UCSD-AML1 (cell line): ENCODE data around the gene CCR5AS.

ENCODE experiments used
- DNase-seq: peaks from one replicate; lab custom pipeline; 2025; ENCODE audit not compliant: unreplicated experiment; lab: John Stamatoyannopoulos, UW

The CCR5AS gene

GRCh38 chr3:46380471-46381221, 26.2 kb downstream of the CCR5AS start:
- no peak for DNase-seq

GRCh38 chr3:46378426-46378942, 28.4 kb downstream of the CCR5AS start:
- peak; percentile 78 for DNase-seq

GRCh38 chr3:46375814-46376213, 31.1 kb downstream of the CCR5AS start:
- no peak for DNase-seq

GRCh38 chr3:46375218-46375617, 31.6 kb downstream of the CCR5AS start:
- DNase-seq = no peak

GRCh38 chr3:46374755-46375154, 32.1 kb downstream of the CCR5AS start:
- DNase-seq = no peak

GRCh38 chr3:46372492-46373359, 34.1 kb downstream of the CCR5AS start:
- no peak for DNase-seq

- DNase-seq = no peak
These were observed 35.1 kb downstream of the CCR5AS start for GRCh38 chr3:46371519-46372340.

GRCh38 chr3:46370839-46371518, 35.9 kb downstream of the CCR5AS start, which contains the start of gene CCR5:
CCR5 (plus strand) TSS chr3:46370946; CDS start chr3:46372903, 1,957 bp downstream.
- no peak for DNase-seq

- DNase-seq = no peak
These were observed 37.2 kb downstream of the CCR5AS start for GRCh38 chr3:46369675-46370132.

- DNase-seq = no peak
These were observed 37.7 kb downstream of the CCR5AS start for GRCh38 chr3:46369151-46369550.

- DNase-seq = peak; percentile 82
These were observed 38.3 kb downstream of the CCR5AS start for GRCh38 chr3:46368569-46368968.

GRCh38 chr3:46367811-46368210, 39.1 kb downstream of the CCR5AS start:
- no peak for DNase-seq

- no peak for DNase-seq
These were observed 40.9 kb downstream of the CCR5AS start for GRCh38 chr3:46365737-46366524.

- no peak for DNase-seq
These were observed 41.8 kb downstream of the CCR5AS start for GRCh38 chr3:46365041-46365440.

GRCh38 chr3:46361408-46362283, 45.2 kb downstream of the CCR5AS start:
- DNase-seq = no peak

GRCh38 chr3:46360907-46361306, 46.0 kb downstream of the CCR5AS start:
- DNase-seq = no peak

GRCh38 chr3:46359733-46360493, 47.0 kb downstream of the CCR5AS start:
- DNase-seq = no peak

GRCh38 chr3:46358466-46358865, 48.4 kb downstream of the CCR5AS start:
- DNase-seq = no peak
